H9 (cell line): ENCODE data around the gene MYT1. TPM values are rescaled to one million over a fixed set of nuclear protein-coding genes. Genes with fewer than 3 reads are reported as not detected.
A peak's percentile ranks its signal among the peaks of the same experiment; 100 is the strongest.

Experiments
- DNase-seq: peaks from one replicate; pipeline ENCODE4 v3.0.0-alpha.2; 2017
- H2AFZ ChIP-seq: one replicate; pipeline ENCODE4 v1.6.1; 2013; ENCODE audit warnings: mild to moderate bottlenecking, low read length, control low read depth, moderate library complexity
- H2AK5ac ChIP-seq: 2 replicates; pipeline ENCODE4 v1.6.1; 2013; ENCODE audit warnings: low read length, control low read depth, mixed read lengths; ENCODE audit not compliant: insufficient read length
- H2BK120ac ChIP-seq: one replicate; pipeline ENCODE4 v1.6.1; 2013; ENCODE audit warnings: low read depth, mild to moderate bottlenecking, low read length, control low read depth, inconsistent platforms; ENCODE audit not compliant: poor library complexity, severe bottlenecking
- H2BK12ac ChIP-seq: 2 replicates; pipeline ENCODE4 v1.6.1; 2013; ENCODE audit warnings: low read length, control low read depth, mixed read lengths, low read depth; ENCODE audit not compliant: insufficient read length
- H2BK15ac ChIP-seq: 2 replicates; pipeline ENCODE4 v1.6.1; 2013; ENCODE audit warnings: low read depth, low read length, control low read depth
- H2BK20ac ChIP-seq: one replicate; pipeline ENCODE4 v1.6.1; 2013; ENCODE audit warnings: low read depth, mild to moderate bottlenecking, low read length, control low read depth, inconsistent platforms; ENCODE audit not compliant: poor library complexity, severe bottlenecking
- H2BK5ac ChIP-seq: 2 replicates; pipeline ENCODE4 v1.6.1; 2013; ENCODE audit warnings: low read length, control low read depth, mixed read lengths; ENCODE audit not compliant: insufficient read length
- H3K14ac ChIP-seq: 2 replicates; pipeline ENCODE4 v1.6.1; 2013; ENCODE audit warnings: low read length, control low read depth; ENCODE audit not compliant: insufficient read depth
- H3K18ac ChIP-seq: 2 replicates; pipeline ENCODE4 v1.6.1; 2013; ENCODE audit warnings: low read depth, mild to moderate bottlenecking, mixed read lengths, low read length, control low read depth; ENCODE audit not compliant: insufficient read length
- H3K23ac ChIP-seq: 2 replicates; pipeline ENCODE4 v1.6.1; 2013; ENCODE audit warnings: low read length, control low read depth, mixed read lengths, low read depth; ENCODE audit not compliant: insufficient read length
- H3K23me2 ChIP-seq: 2 replicates; pipeline ENCODE4 v1.6.1; 2013; ENCODE audit warnings: low read depth, mild to moderate bottlenecking, mixed read lengths, low read length, control low read depth; ENCODE audit not compliant: insufficient read length, poor library complexity, severe bottlenecking
- H3K27ac ChIP-seq: 2 replicates; pipeline ENCODE4 v1.5.1; 2013; ENCODE audit warnings: low read length, control low read depth, mixed read lengths, low read depth; ENCODE audit not compliant: insufficient read length
- H3K27me3 ChIP-seq: 2 replicates; pipeline ENCODE4 v1.6.1; 2013; ENCODE audit warnings: low read length, control low read depth, inconsistent platforms; ENCODE audit not compliant: insufficient read depth
- H3K4ac ChIP-seq: 2 replicates; pipeline ENCODE4 v1.6.1; 2013; ENCODE audit warnings: low read depth, mild to moderate bottlenecking, control low read depth, inconsistent platforms, low read length, moderate library complexity
- H3K4me1 ChIP-seq: 2 replicates; pipeline ENCODE4 v1.6.1; 2013; ENCODE audit warnings: low read length, control low read depth, inconsistent platforms; ENCODE audit not compliant: insufficient read depth
- H3K4me2 ChIP-seq: 2 replicates; pipeline ENCODE4 v1.6.1; 2013; ENCODE audit warnings: low read length, control low read depth, mixed read lengths; ENCODE audit not compliant: insufficient read length, insufficient read depth
- H3K56ac ChIP-seq: 2 replicates; pipeline ENCODE4 v1.6.1; 2013; ENCODE audit warnings: low read depth, mild to moderate bottlenecking, mixed read lengths, low read length, control low read depth; ENCODE audit not compliant: insufficient read length
- H3K79me1 ChIP-seq: 2 replicates; pipeline ENCODE4 v1.6.1; 2013; ENCODE audit warnings: low read depth, mild to moderate bottlenecking, moderate library complexity, low read length, control low read depth, inconsistent platforms; ENCODE audit not compliant: insufficient read depth, poor library complexity, severe bottlenecking
- H3K79me2 ChIP-seq: 2 replicates; pipeline ENCODE4 v1.6.1; 2013; ENCODE audit warnings: low read length, control low read depth, inconsistent platforms; ENCODE audit not compliant: insufficient read depth
- H3K9ac ChIP-seq: 2 replicates; pipeline ENCODE4 v1.6.1; 2013; ENCODE audit warnings: low read length, control low read depth, mixed read lengths; ENCODE audit not compliant: insufficient read length; ENCODE audit errors: extremely low read depth
- H3K9me3 ChIP-seq: one replicate; pipeline ENCODE4 v1.6.1; 2013; ENCODE audit warnings: low read depth, low read length, inconsistent platforms; ENCODE audit not compliant: control insufficient read depth
- H3T11ph ChIP-seq: one replicate; pipeline ENCODE4 v1.6.1; 2013; ENCODE audit warnings: mild to moderate bottlenecking, low read length, control low read depth, inconsistent platforms
- H4K20me1 ChIP-seq: one replicate; pipeline ENCODE4 v1.6.1; 2013; ENCODE audit not compliant: control insufficient read depth, insufficient read length, insufficient read depth
- H4K5ac ChIP-seq: 2 replicates; pipeline ENCODE4 v1.6.1; 2013; ENCODE audit warnings: low read depth, mild to moderate bottlenecking, mixed read lengths, low read length, control low read depth; ENCODE audit not compliant: insufficient read length
- H4K8ac ChIP-seq: replicated peaks from 2 replicates; pipeline ENCODE4 v1.6.1; 2013; ENCODE audit warnings: low read length, control low read depth, mixed read lengths, low read depth; ENCODE audit not compliant: insufficient read length
- H4K91ac ChIP-seq: 2 replicates; pipeline ENCODE4 v1.6.1; 2013; ENCODE audit warnings: low read depth, mild to moderate bottlenecking, moderate library complexity, mixed read lengths, low read length, control low read depth; ENCODE audit not compliant: insufficient read length
- H3K27ac Mint-ChIP-seq, 3 experiments: 2 replicates in 2 of 3; 3 replicates in 1 of 3; pipeline ENCODE4 v1.8.0; 2020 to 2021; ENCODE audit warnings: mixed read lengths in 3 of 3, mild to moderate bottlenecking in 1 of 3, moderate library complexity in 1 of 3
- H3K27me3 Mint-ChIP-seq: 2 replicates; pipeline ENCODE4 v1.8.0; 2021; ENCODE audit warnings: low read depth, mild to moderate bottlenecking, moderate library complexity, mixed read lengths
- H3K36me3 Mint-ChIP-seq, 3 experiments: 2 replicates in 2 of 3; 3 replicates in 1 of 3; pipeline ENCODE4 v1.8.0; 2020 to 2021; ENCODE audit warnings: low read depth in 3 of 3, mixed read lengths in 3 of 3; ENCODE audit not compliant: insufficient read depth in 1 of 3
- H3K4me1 Mint-ChIP-seq, 2 experiments: 2 replicates each; pipeline ENCODE4 v1.8.0; 2020; ENCODE audit warnings: mixed read lengths in 2 of 2
- H3K4me3 Mint-ChIP-seq, 2 experiments: 2 replicates in 1 of 2; 3 replicates in 1 of 2; pipeline ENCODE4 v1.8.0; 2020 to 2021; ENCODE audit warnings: mild to moderate bottlenecking in 2 of 2, mixed read lengths in 2 of 2, moderate library complexity in 1 of 2
- H3K9me3 Mint-ChIP-seq, 2 experiments: 2 replicates in 1 of 2; 3 replicates in 1 of 2; pipeline ENCODE4 v1.8.0; 2020; ENCODE audit warnings: mild to moderate bottlenecking in 2 of 2, mixed read lengths in 2 of 2, moderate library complexity in 1 of 2
- WGBS: extraction: QIAGEN DNeasy Blood & Tissue Kit; methylation state at CpG from one replicate; pipeline ENCODE4 v1.1.7; 2013; ENCODE audit warnings: missing lambda C conversion rate, low lambda C conversion rate, mixed read lengths; ENCODE audit not compliant: insufficient read length; ENCODE audit errors: extremely low coverage; 5-methylcytosine and 5-hydroxymethylcytosine counted together
- total RNA-seq: library from RNA; stranded (reverse); gene quantifications from 2 replicates; pipeline ENCODE4 v1.2.1, GENCODE V29; 2021
- TF ChIP-seq, protein P1 (sequence below): fragments of 200-600 bp; sonication (generic); conservative IDR thresholded peaks from 3 replicates; pipeline ENCODE4 v1.8.0; 2021; ENCODE audit warnings: antibody characterized with exemption, mild to moderate bottlenecking

MYT1 gene
- total RNA-seq, 1 experiment from 2014 or later = 0.79 TPM

DNA sequence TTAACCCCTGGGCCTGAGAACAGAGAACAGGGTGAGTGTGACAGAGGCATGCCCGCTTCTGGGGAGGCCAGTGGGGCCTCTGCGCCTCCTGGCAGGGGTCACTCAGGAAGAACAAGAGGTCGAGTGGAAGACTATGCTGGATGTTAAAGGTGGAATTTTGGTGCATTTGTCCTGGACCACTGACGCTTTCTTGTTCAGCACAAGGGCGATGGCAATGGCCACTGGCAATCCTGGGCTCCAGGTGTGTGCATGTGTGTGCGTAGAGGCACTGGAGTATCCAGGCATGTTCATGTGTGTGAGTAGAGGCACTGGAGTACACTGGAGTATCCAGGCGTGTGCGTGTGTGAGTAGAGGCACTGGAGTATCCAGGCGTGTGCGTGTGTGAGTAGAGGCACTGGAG lies 33.4 kb upstream of the MYT1 start:
- no peaks in the 10 kb centered on the region for H3K9me3 ChIP-seq
- Mint-ChIP-seq H3K27me3 (peaks cover 21% of the 10 kb centered on the region), H3K4me3 (peak overlapping the region in 1 of 2 experiments; percentile 7; a peak in 1 of 5 replicates), H3K27ac (no peak overlapping the region), H3K4me1 (peaks cover 0 to 3% of the 10 kb centered on the region in 2 experiments; a peak in 1 of 4 replicates), H3K9me3 (peaks cover 6 to 10% of the 10 kb centered on the region in 2 experiments), H3K36me3 (no peaks in the 10 kb centered on the region; a peak in 2 of 7 replicates)
- H2AFZ ChIP-seq = no peak overlapping the region
- no peak overlapping the region for H3K23ac ChIP-seq
- H2AK5ac ChIP-seq = no peak overlapping the region
- H4K8ac ChIP-seq = no peak overlapping the region
- H3K27ac ChIP-seq = no peak overlapping the region
- no peaks in the 10 kb centered on the region for H3K79me2 ChIP-seq
- no peak overlapping the region for H2BK20ac ChIP-seq
- WGBS = no CpG with 5 or more reads among the region's 10 CpGs
- no peaks in the 10 kb centered on the region for H4K20me1 ChIP-seq
- H3T11ph ChIP-seq = no peak overlapping the region
- no peaks in the 10 kb centered on the region for H3K4me1 ChIP-seq
- H3K4ac ChIP-seq = no peak overlapping the region
- H2BK5ac ChIP-seq = no peak overlapping the region
- H3K18ac ChIP-seq = no peak overlapping the region
- no peak for DNase-seq
- H3K79me1 ChIP-seq = no peaks in the 10 kb centered on the region
- H2BK15ac ChIP-seq = no peak overlapping the region
- no peak overlapping the region for H4K91ac ChIP-seq
- H4K5ac ChIP-seq = no peak overlapping the region
- no peak overlapping the region for H2BK120ac ChIP-seq
- TF ChIP-seq, protein P1, sequence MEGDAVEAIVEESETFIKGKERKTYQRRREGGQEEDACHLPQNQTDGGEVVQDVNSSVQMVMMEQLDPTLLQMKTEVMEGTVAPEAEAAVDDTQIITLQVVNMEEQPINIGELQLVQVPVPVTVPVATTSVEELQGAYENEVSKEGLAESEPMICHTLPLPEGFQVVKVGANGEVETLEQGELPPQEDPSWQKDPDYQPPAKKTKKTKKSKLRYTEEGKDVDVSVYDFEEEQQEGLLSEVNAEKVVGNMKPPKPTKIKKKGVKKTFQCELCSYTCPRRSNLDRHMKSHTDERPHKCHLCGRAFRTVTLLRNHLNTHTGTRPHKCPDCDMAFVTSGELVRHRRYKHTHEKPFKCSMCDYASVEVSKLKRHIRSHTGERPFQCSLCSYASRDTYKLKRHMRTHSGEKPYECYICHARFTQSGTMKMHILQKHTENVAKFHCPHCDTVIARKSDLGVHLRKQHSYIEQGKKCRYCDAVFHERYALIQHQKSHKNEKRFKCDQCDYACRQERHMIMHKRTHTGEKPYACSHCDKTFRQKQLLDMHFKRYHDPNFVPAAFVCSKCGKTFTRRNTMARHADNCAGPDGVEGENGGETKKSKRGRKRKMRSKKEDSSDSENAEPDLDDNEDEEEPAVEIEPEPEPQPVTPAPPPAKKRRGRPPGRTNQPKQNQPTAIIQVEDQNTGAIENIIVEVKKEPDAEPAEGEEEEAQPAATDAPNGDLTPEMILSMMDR = no peak
- no peak overlapping the region for H2BK12ac ChIP-seq
- no peaks in the 10 kb centered on the region for H3K27me3 ChIP-seq
- no peak overlapping the region for H3K4me2 ChIP-seq
- no peak overlapping the region for H3K9ac ChIP-seq
- no peaks in the 10 kb centered on the region for H3K23me2 ChIP-seq
- H3K56ac ChIP-seq = no peak overlapping the region
- H3K14ac ChIP-seq = no peak overlapping the region
